ENCODE measurements around the gene TUNAR. TPM values are rescaled to one million over a fixed set of nuclear protein-coding genes. Genes with fewer than 3 reads are reported as not detected.

TUNAR gene
- total and polyA plus RNA-seq, 4 donors, result 0.01 to 0.09 TPM; not detected in 2

GRCh38 chr14:95892142-95892541 lies 15.5 kb downstream of the TUNAR start:
- Histone ChIP-seq H3K9me3 (ENCODE audit: control insufficient read depth in 4 of 4, insufficient read depth in 3 of 4, low read length in 3 of 4) (peaks cover 0 to 1% (median 0%) of the 10 kb centered on the region in 4 donors), H3K9ac (ENCODE audit: insufficient read depth in 1 of 2, low read length in 2 of 2) (no peak overlapping the region), H3K4me3 (no peak overlapping the region), H3K27ac (ENCODE audit: low read depth in 1 of 2, low read length in 1 of 2) (no peak overlapping the region), H3K36me3 (ENCODE audit: control insufficient read depth in 4 of 4, insufficient read depth in 4 of 4, low read length in 4 of 4) (no peaks in the 10 kb centered on the region), H3K27me3 (ENCODE audit: control insufficient read depth in 3 of 3, insufficient read depth in 3 of 3, low read length in 2 of 3) (peaks cover 0 to 7% (median 4%) of the 10 kb centered on the region in 3 donors), H3K4me1 (ENCODE audit: control insufficient read depth in 5 of 5, insufficient read depth in 5 of 5, low read length in 5 of 5) (no peaks in the 10 kb centered on the region)
- WGBS, 2 donors, result 86 to 92% methylated on average over 11 of the region's 11 CpGs
- DNase-seq (no peak), ATAC-seq (ENCODE audit: insufficient read depth, low FRiP score) (no peak)
- TF ChIP-seq CTCF (IDR thresholded peaks at IDR 0.05; ENCODE audit: control extremely low read depth, extremely low read depth), result no peak

GRCh38 chr14:95895720-95896119 lies 19.1 kb downstream of the TUNAR start:
- Histone ChIP-seq H3K27me3 (ENCODE audit: control insufficient read depth in 3 of 3, insufficient read depth in 3 of 3, low read length in 2 of 3) (peaks cover 0 to 6% (median 4%) of the 10 kb centered on the region in 3 donors), H3K4me3 (no peak overlapping the region), H3K9me3 (ENCODE audit: control insufficient read depth in 4 of 4, insufficient read depth in 3 of 4, low read length in 3 of 4) (peaks cover 0 to 4% (median 0%) of the 10 kb centered on the region in 4 donors), H3K27ac (ENCODE audit: low read depth in 1 of 2, low read length in 1 of 2) (no peak overlapping the region), H3K36me3 (ENCODE audit: control insufficient read depth in 4 of 4, insufficient read depth in 4 of 4, low read length in 4 of 4) (no peaks in the 10 kb centered on the region), H3K4me1 (ENCODE audit: control insufficient read depth in 5 of 5, insufficient read depth in 5 of 5, low read length in 5 of 5) (no peaks in the 10 kb centered on the region), H3K9ac (ENCODE audit: insufficient read depth in 1 of 2, low read length in 2 of 2) (no peak overlapping the region)
- no peak for TF ChIP-seq CTCF (IDR thresholded peaks at IDR 0.05; ENCODE audit: control extremely low read depth, extremely low read depth)
- ATAC-seq (ENCODE audit: insufficient read depth, low FRiP score) (no peak), DNase-seq (no peak)
- WGBS, 2 donors, result 37 to 55% methylated on average over 10 of the region's 10 CpGs

- no peaks in the 10 kb centered on the region for H3K4me1 ChIP-seq (ENCODE audit: control insufficient read depth in 5 of 5, insufficient read depth in 5 of 5, low read length in 5 of 5)
- ATAC-seq (ENCODE audit: insufficient read depth, low FRiP score) (no peak), DNase-seq (no peak)
- WGBS, 2 donors, result 61 to 65% methylated on average over 7 of the region's 7 CpGs
- H3K27me3 ChIP-seq (ENCODE audit: control insufficient read depth in 3 of 3, insufficient read depth in 3 of 3, low read length in 2 of 3), result peaks cover 0 to 4% (median 4%) of the 10 kb centered on the region in 3 donors
- no peak for TF ChIP-seq CTCF (IDR thresholded peaks at IDR 0.05; ENCODE audit: control extremely low read depth, extremely low read depth)
- H3K9ac ChIP-seq (ENCODE audit: insufficient read depth in 1 of 2, low read length in 2 of 2), result no peak overlapping the region
- peaks cover 0 to 4% (median 0%) of the 10 kb centered on the region in 4 donors for H3K9me3 ChIP-seq (ENCODE audit: control insufficient read depth in 4 of 4, insufficient read depth in 3 of 4, low read length in 3 of 4)
- H3K36me3 ChIP-seq (ENCODE audit: control insufficient read depth in 4 of 4, insufficient read depth in 4 of 4, low read length in 4 of 4), result no peaks in the 10 kb centered on the region
- H3K27ac ChIP-seq (ENCODE audit: low read depth in 1 of 2, low read length in 1 of 2), result no peak overlapping the region
- H3K4me3 ChIP-seq, result no peak overlapping the region
Observed at GRCh38 chr14:95896498-95897135, 20.0 kb downstream of the TUNAR start.

- Histone ChIP-seq H3K9me3 (ENCODE audit: control insufficient read depth in 4 of 4, insufficient read depth in 3 of 4, low read length in 3 of 4) (peaks cover 0 to 4% (median 0%) of the 10 kb centered on the region in 4 donors), H3K9ac (ENCODE audit: insufficient read depth in 1 of 2, low read length in 2 of 2) (no peak overlapping the region), H3K27me3 (ENCODE audit: control insufficient read depth in 3 of 3, insufficient read depth in 3 of 3, low read length in 2 of 3) (peaks cover 0 to 4% (median 4%) of the 10 kb centered on the region in 3 donors), H3K36me3 (ENCODE audit: control insufficient read depth in 4 of 4, insufficient read depth in 4 of 4, low read length in 4 of 4) (no peaks in the 10 kb centered on the region), H3K4me3 (no peak overlapping the region), H3K4me1 (ENCODE audit: control insufficient read depth in 5 of 5, insufficient read depth in 5 of 5, low read length in 5 of 5) (no peaks in the 10 kb centered on the region), H3K27ac (ENCODE audit: low read depth in 1 of 2, low read length in 1 of 2) (no peak overlapping the region)
- ATAC-seq (ENCODE audit: insufficient read depth, low FRiP score), result no peak
- no peak for DNase-seq
- 82 to 88% methylated on average over 3 of the region's 3 CpGs for WGBS, 2 donors
- no peak for TF ChIP-seq CTCF (IDR thresholded peaks at IDR 0.05; ENCODE audit: control extremely low read depth, extremely low read depth)
Observed at GRCh38 chr14:95897280-95897679, 20.6 kb downstream of the TUNAR start.

Measured in lung (tissue), 12 donors.